Astrocyte (in vitro differentiated cells and primary cell): Measurements from ENCODE around the gene FRYL. TPM values are rescaled to one million over a fixed set of nuclear protein-coding genes. Genes with fewer than 3 reads are reported as not detected.

Source experiments
- DNase-seq: peaks from one replicate; pipeline ENCODE4 v3.0.0-alpha.2; 2010; ENCODE audit warnings: low read depth
- FAIRE-seq: peaks from 2 replicates; lab custom pipeline; 2011; peaks lifted over from hg19 to GRCh38; lab: Jason Lieb, UNC
- H2AFZ ChIP-seq: 2 replicates; pipeline ENCODE4 v1.6.0; 2012; ENCODE audit warnings: low read depth, low read length, inconsistent platforms
- H3K27ac ChIP-seq: 2 replicates; pipeline ENCODE4 v1.5.1; 2011; ENCODE audit warnings: low read depth, low read length, inconsistent platforms
- H3K27me3 ChIP-seq: 2 replicates; pipeline ENCODE4 v1.6.0; 2011; ENCODE audit warnings: low read length, inconsistent platforms; ENCODE audit not compliant: insufficient read depth
- H3K36me3 ChIP-seq: 2 replicates; pipeline ENCODE4 v1.5.1; 2011; ENCODE audit warnings: low read length, inconsistent platforms; ENCODE audit not compliant: insufficient read depth
- H3K4me1 ChIP-seq: 2 replicates; pipeline ENCODE4 v1.5.1; 2011; ENCODE audit warnings: low read length, inconsistent platforms; ENCODE audit not compliant: insufficient read depth
- H3K4me2 ChIP-seq: 2 replicates; pipeline ENCODE4 v1.6.0; 2012; ENCODE audit warnings: low read length, inconsistent platforms
- H3K4me3 ChIP-seq: 2 replicates; pipeline ENCODE4 v1.5.1; 2011; ENCODE audit warnings: low read depth, mild to moderate bottlenecking, low read length, inconsistent platforms; ENCODE audit not compliant: insufficient read depth
- H3K79me2 ChIP-seq: 2 replicates; pipeline ENCODE4 v1.6.0; 2012; ENCODE audit warnings: mild to moderate bottlenecking, low read length, inconsistent platforms; ENCODE audit not compliant: insufficient read depth
- H3K9ac ChIP-seq: 2 replicates; pipeline ENCODE4 v1.6.0; 2012; ENCODE audit warnings: mild to moderate bottlenecking, low read length, inconsistent platforms
- H3K9me3 ChIP-seq: 2 replicates; pipeline ENCODE4 v1.5.1; 2012; ENCODE audit warnings: low read depth, mild to moderate bottlenecking, low read length, inconsistent platforms; ENCODE audit not compliant: insufficient read depth
- H4K20me1 ChIP-seq: 2 replicates; pipeline ENCODE4 v1.6.0; 2012; ENCODE audit warnings: low read length, inconsistent platforms; ENCODE audit not compliant: insufficient read depth
- H3K27ac Mint-ChIP-seq: one replicate; pipeline ENCODE4 v1.8.0; 2021; ENCODE audit warnings: mild to moderate bottlenecking, mixed read lengths; ENCODE audit not compliant: unreplicated experiment
- H3K27me3 Mint-ChIP-seq: one replicate; pipeline ENCODE4 v1.8.0; 2021; ENCODE audit warnings: low read depth, mixed read lengths; ENCODE audit not compliant: unreplicated experiment
- H3K36me3 Mint-ChIP-seq: one replicate; pipeline ENCODE4 v1.8.0; 2021; ENCODE audit warnings: low read depth, mixed read lengths; ENCODE audit not compliant: unreplicated experiment
- H3K4me1 Mint-ChIP-seq: one replicate; pipeline ENCODE4 v1.8.0; 2021; ENCODE audit warnings: low read depth, mixed read lengths; ENCODE audit not compliant: unreplicated experiment
- H3K4me3 Mint-ChIP-seq: one replicate; pipeline ENCODE4 v1.8.0; 2021; ENCODE audit warnings: mild to moderate bottlenecking, moderate library complexity, mixed read lengths; ENCODE audit not compliant: unreplicated experiment
- H3K9me3 Mint-ChIP-seq: one replicate; pipeline ENCODE4 v1.8.0; 2021; ENCODE audit warnings: mild to moderate bottlenecking, mixed read lengths; ENCODE audit not compliant: unreplicated experiment
- CTCF ChIP-seq: IDR thresholded peaks from 2 replicates; pipeline ENCODE4 v1.5.1; 2011; ENCODE audit warnings: low read depth, mild to moderate bottlenecking, inconsistent platforms, low read length, moderate library complexity; ENCODE audit not compliant: insufficient read depth
- EZH2 ChIP-seq: IDR thresholded peaks from 2 replicates; pipeline ENCODE4 v1.6.1; 2012; ENCODE audit warnings: mild to moderate bottlenecking, low read length, inconsistent platforms; ENCODE audit not compliant: insufficient read depth
- total RNA-seq: library from RNA; stranded (reverse); gene quantifications from 2 replicates; pipeline ENCODE4 v1.2.1, GENCODE V29; 2021

The FRYL gene
- total RNA-seq, 1 donor from 2014 or later = 70.0 TPM

DNA sequence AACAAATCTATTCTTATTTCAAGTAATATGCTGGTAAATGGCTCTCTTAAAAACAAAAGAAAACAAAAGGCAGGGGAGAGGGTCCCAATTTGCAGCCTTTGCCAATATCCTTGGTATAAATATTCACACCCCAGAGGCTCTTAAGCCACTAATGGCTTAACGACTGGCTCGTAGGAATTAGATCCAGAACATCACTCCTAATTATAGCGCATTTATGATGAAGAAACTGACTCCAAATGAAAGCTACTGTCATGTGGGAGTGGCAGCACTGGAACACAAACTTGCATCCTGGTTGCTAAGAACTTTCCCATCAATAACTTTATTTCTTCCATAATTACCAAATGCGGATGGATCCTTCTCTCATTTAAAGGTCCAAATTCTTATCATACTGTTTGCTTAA is 138.7 kb downstream of the FRYL start:
- H2AFZ ChIP-seq = no peak overlapping the region
- H3K4me2 ChIP-seq = no peak overlapping the region
- Mint-ChIP-seq H3K9me3 (no peaks in the 10 kb centered on the region), H3K36me3 (no peaks in the 10 kb centered on the region), H3K27me3 (no peaks in the 10 kb centered on the region), H3K4me3 (no peak overlapping the region), H3K4me1 (peaks cover 10% of the 10 kb centered on the region), H3K27ac (no peak overlapping the region)
- peaks cover 47% of the 10 kb centered on the region for H3K79me2 ChIP-seq
- TF ChIP-seq EZH2 = no peak
- no peak for TF ChIP-seq CTCF
- H3K36me3 ChIP-seq = no peaks in the 10 kb centered on the region
- H3K27me3 ChIP-seq = no peaks in the 10 kb centered on the region
- DNase-seq (no peak), FAIRE-seq (no peak)
- no peak overlapping the region for H3K4me3 ChIP-seq
- H3K4me1 ChIP-seq = no peaks in the 10 kb centered on the region
- no peak overlapping the region for H3K9ac ChIP-seq
- peaks cover 22% of the 10 kb centered on the region for H4K20me1 ChIP-seq
- H3K27ac ChIP-seq = no peak overlapping the region
- H3K9me3 ChIP-seq = no peaks in the 10 kb centered on the region

- Mint-ChIP-seq H3K27ac (no peak overlapping the region), H3K4me3 (no peak overlapping the region), H3K4me1 (peaks cover 10% of the 10 kb centered on the region), H3K27me3 (no peaks in the 10 kb centered on the region), H3K36me3 (no peaks in the 10 kb centered on the region), H3K9me3 (no peaks in the 10 kb centered on the region)
- no peak overlapping the region for H3K4me3 ChIP-seq
- peaks cover 42% of the 10 kb centered on the region for H3K79me2 ChIP-seq
- FAIRE-seq (no peak), DNase-seq (no peak)
- H3K36me3 ChIP-seq = no peaks in the 10 kb centered on the region
- no peak overlapping the region for H3K9ac ChIP-seq
- H3K27me3 ChIP-seq = no peaks in the 10 kb centered on the region
- peaks cover 19% of the 10 kb centered on the region for H4K20me1 ChIP-seq
- peaks cover under 1% of the 10 kb centered on the region for H3K4me1 ChIP-seq
- H3K27ac ChIP-seq = no peak overlapping the region
- H3K9me3 ChIP-seq = no peaks in the 10 kb centered on the region
- H2AFZ ChIP-seq = no peak overlapping the region
- TF ChIP-seq EZH2 (no peak), CTCF (no peak)
- H3K4me2 ChIP-seq = no peak overlapping the region
These were observed 139.4 kb downstream of the FRYL start for GRCh38 chr4:48640699-48641098.

DNA sequence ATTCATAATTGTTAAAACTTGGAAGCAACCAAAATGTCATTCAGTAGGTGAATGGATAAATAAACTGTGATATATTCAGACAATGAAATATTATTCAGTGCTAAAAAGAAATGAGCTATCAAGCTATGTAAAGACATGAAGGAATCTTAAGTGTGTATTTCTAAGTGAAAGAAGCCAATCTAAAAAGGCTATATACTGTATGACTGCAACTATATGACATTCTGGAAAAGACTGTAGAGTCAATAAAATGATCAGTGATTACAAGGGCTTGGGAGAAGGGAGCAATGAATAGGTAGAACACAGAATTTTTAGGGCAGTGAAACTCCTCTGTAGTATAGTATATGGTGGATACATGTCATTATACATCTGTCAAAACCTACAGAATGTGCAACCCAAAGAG is 139.9 kb downstream of the FRYL start:
- TF ChIP-seq EZH2 (no peak), CTCF (no peak)
- no peaks in the 10 kb centered on the region for H3K9me3 ChIP-seq
- H3K36me3 Mint-ChIP-seq = no peaks in the 10 kb centered on the region
- no peaks in the 10 kb centered on the region for H3K27me3 Mint-ChIP-seq
- no peak overlapping the region for H3K27ac Mint-ChIP-seq
- no peak overlapping the region for H3K4me3 ChIP-seq
- H3K4me1 Mint-ChIP-seq = peaks cover 10% of the 10 kb centered on the region
- no peak overlapping the region for H3K9ac ChIP-seq
- peaks cover 5% of the 10 kb centered on the region for H3K4me1 ChIP-seq
- H3K27me3 ChIP-seq = no peaks in the 10 kb centered on the region
- no peak overlapping the region for H3K27ac ChIP-seq
- H3K36me3 ChIP-seq = no peaks in the 10 kb centered on the region
- H4K20me1 ChIP-seq = peaks cover 20% of the 10 kb centered on the region
- H3K79me2 ChIP-seq = peaks cover 46% of the 10 kb centered on the region
- DNase-seq (no peak), FAIRE-seq (peak; percentile 26)
- no peak overlapping the region for H3K4me2 ChIP-seq
- H3K4me3 Mint-ChIP-seq = no peak overlapping the region
- no peak overlapping the region for H2AFZ ChIP-seq
- H3K9me3 Mint-ChIP-seq = no peaks in the 10 kb centered on the region
